Neural cell (in vitro differentiated cells): Measurements from ENCODE around the gene HS3ST3A1.

ENCODE experiments used
- CTCF ChIP-seq: fragments of 450-650 bp; IDR thresholded peaks from 2 replicates; pipeline ENCODE4 v1.5.1; 2014; ENCODE audit warnings: antibody characterized with exemption, mild to moderate bottlenecking, moderate library complexity; ENCODE audit not compliant: poor library complexity, severe bottlenecking
- EP300 ChIP-seq: fragments of 450-650 bp; conservative IDR thresholded peaks from 2 replicates; pipeline ENCODE4 v1.6.1; 2014; ENCODE audit warnings: antibody characterized with exemption, mild to moderate bottlenecking, moderate library complexity; ENCODE audit not compliant: poor library complexity, severe bottlenecking
- EZH2 ChIP-seq: fragments of 200-600, 300-800 bp; shearing (Covaris generic), sonication (generic); IDR thresholded peaks from 2 replicates; pipeline ENCODE4 v1.6.1; 2014; ENCODE audit warnings: antibody characterized with exemption, low read length, borderline replicate concordance, mild to moderate bottlenecking; ENCODE audit not compliant: insufficient read depth, poor library complexity, severe bottlenecking
- RAD21 ChIP-seq: fragments of 450-650 bp; conservative IDR thresholded peaks from 2 replicates; pipeline ENCODE4 v1.6.1; 2014; ENCODE audit warnings: antibody characterized with exemption, mild to moderate bottlenecking, moderate library complexity

DNA sequence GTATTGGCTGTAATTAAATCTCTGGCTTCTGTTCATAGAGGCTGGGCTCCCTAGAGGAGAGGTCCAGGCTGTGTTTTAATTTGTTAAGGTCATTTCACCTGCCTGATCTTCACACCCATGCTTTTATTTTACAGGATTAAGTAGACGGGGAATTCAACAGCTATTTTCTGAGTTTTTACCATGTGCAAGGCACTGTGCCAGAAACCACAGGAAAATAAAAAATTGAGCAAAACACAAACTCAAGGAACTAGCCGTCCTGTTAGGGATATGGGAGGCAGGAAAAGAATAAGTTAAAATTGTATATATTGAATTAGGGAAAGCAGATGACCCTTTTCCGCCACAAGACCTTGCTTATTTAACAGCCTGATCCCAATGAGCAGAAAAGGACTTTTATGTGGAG lies 29.1 kb downstream of the HS3ST3A1 start:
- no peak for TF ChIP-seq EZH2
- TF ChIP-seq CTCF, result no peak
- TF ChIP-seq RAD21, result no peak
- no peak for TF ChIP-seq EP300
